ENCODE results near the gene RALGAPB.
"Not testable (repeated sequence)": the region's sequence is repeated elsewhere in the genome, so short reads cannot be mapped to it uniquely, and the experiment has no call there.

Gene RALGAPB

GRCh38 chr20:38472513-38473366, at the start of gene RALGAPB:
Gene RALGAPB (plus strand): TSS chr20:38472843. CDS start chr20:38488433, 15,590 bp downstream.
- H3K27ac ChIP-seq (ENCODE audit: low read depth, low read length), result peak within 1 kb of the TSS; percentile 93
- peak within 1 kb of the TSS; percentile 81 for H3K9ac ChIP-seq (ENCODE audit: low read depth, low read length)
- H3K4me1 ChIP-seq (ENCODE audit: control insufficient read depth, insufficient read depth, low read length), result peaks cover 14% of the 10 kb centered on the region
- H3K27me3 ChIP-seq (ENCODE audit: control insufficient read depth, insufficient read depth, low read length), result no peaks in the 10 kb centered on the region
- H3K9me3 ChIP-seq (ENCODE audit: control insufficient read depth, insufficient read depth, low read length), result no peaks in the 10 kb centered on the region
- H3K36me3 ChIP-seq (ENCODE audit: control insufficient read depth, insufficient read depth, low read length), result no peaks in the 10 kb centered on the region; the same call in 1 of the 2 replicates
- peak within 1 kb of the TSS; percentile 77 for H3K4me3 ChIP-seq (ENCODE audit: low read depth, low read length)

DNA sequence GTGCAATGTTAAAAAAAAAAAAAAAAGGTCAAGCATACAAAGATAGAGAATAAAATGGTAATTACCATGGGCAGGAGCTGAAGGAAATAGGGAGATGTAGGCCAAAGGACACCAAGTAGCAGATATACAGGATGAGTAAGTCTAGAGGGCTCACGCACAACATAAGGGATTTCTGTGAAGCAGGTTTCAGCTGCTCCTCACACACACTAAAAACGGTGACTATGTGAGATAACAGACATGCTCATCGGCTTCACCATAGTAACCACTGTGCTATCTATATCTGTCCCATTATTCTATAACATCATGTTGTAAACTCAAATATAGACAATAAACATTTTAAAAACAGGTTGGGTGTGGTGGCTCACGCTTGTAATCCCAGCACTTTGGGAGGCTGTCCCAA, 49.1 kb upstream of the RALGAPB start:
- no peak overlapping the region for H3K27ac ChIP-seq (ENCODE audit: low read depth, low read length)
- H3K36me3 ChIP-seq (ENCODE audit: control insufficient read depth, insufficient read depth, low read length), result peaks cover 99% of the 10 kb centered on the region
- no peak overlapping the region for H3K9ac ChIP-seq (ENCODE audit: low read depth, low read length)
- H3K4me3 ChIP-seq (ENCODE audit: low read depth, low read length), result no peak overlapping the region
- no peaks in the 10 kb centered on the region for H3K27me3 ChIP-seq (ENCODE audit: control insufficient read depth, insufficient read depth, low read length)
- H3K9me3 ChIP-seq (ENCODE audit: control insufficient read depth, insufficient read depth, low read length), result no peaks in the 10 kb centered on the region
- H3K4me1 ChIP-seq (ENCODE audit: control insufficient read depth, insufficient read depth, low read length), result no peaks in the 10 kb centered on the region

- H3K9me3 ChIP-seq (ENCODE audit: control insufficient read depth, insufficient read depth, low read length), result no peaks in the 10 kb centered on the region
- no peak overlapping the region for H3K27ac ChIP-seq (ENCODE audit: low read depth, low read length)
- H3K9ac ChIP-seq (ENCODE audit: low read depth, low read length), result no peak overlapping the region
- peaks cover 99% of the 10 kb centered on the region for H3K36me3 ChIP-seq (ENCODE audit: control insufficient read depth, insufficient read depth, low read length)
- no peak overlapping the region for H3K4me3 ChIP-seq (ENCODE audit: low read depth, low read length)
- no peaks in the 10 kb centered on the region for H3K4me1 ChIP-seq (ENCODE audit: control insufficient read depth, insufficient read depth, low read length)
- no peaks in the 10 kb centered on the region for H3K27me3 ChIP-seq (ENCODE audit: control insufficient read depth, insufficient read depth, low read length)
These were observed 48.2 kb upstream of the RALGAPB start for GRCh38 chr20:38424401-38424800.

GRCh38 chr20:38426006-38426897, 46.4 kb upstream of the RALGAPB start:
- no peak overlapping the region for H3K9ac ChIP-seq (ENCODE audit: low read depth, low read length)

GRCh38 chr20:38427655-38428023, 45.0 kb upstream of the RALGAPB start:
- Histone ChIP-seq H3K4me1 (ENCODE audit: control insufficient read depth, insufficient read depth, low read length) (no peaks in the 10 kb centered on the region), H3K27me3 (ENCODE audit: control insufficient read depth, insufficient read depth, low read length) (no peaks in the 10 kb centered on the region)

More at GRCh38 chr20:38426006-38426897, 46.4 kb upstream of the RALGAPB start:
- no peaks in the 10 kb centered on the region for H3K9me3 ChIP-seq (ENCODE audit: control insufficient read depth, insufficient read depth, low read length)
- H3K4me3 ChIP-seq (ENCODE audit: low read depth, low read length), result no peak overlapping the region
- no peaks in the 10 kb centered on the region for H3K4me1 ChIP-seq (ENCODE audit: control insufficient read depth, insufficient read depth, low read length)
- peaks cover 99% of the 10 kb centered on the region for H3K36me3 ChIP-seq (ENCODE audit: control insufficient read depth, insufficient read depth, low read length)
- no peaks in the 10 kb centered on the region for H3K27me3 ChIP-seq (ENCODE audit: control insufficient read depth, insufficient read depth, low read length)
- H3K27ac ChIP-seq (ENCODE audit: low read depth, low read length), result no peak overlapping the region

DNA sequence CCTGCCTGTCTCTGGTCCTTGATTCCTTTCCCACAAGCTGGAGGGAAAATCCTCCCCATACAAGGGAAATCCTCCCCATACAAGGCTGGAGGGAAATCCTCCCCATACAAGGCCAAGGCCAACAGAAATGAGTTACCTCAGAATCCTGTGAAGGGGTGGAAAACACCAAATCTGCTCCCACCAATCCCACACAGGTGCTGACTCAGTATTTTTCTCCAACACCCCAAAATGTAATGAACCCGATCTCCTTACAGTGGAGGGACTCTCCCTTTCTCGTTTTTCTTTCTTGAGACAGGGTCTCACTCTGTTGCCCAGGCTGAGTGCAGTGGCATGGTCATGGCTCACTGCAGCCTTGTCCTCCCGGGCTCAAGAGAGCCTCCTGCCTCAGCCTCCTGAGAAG, 43.8 kb upstream of the RALGAPB start:
- Histone ChIP-seq H3K9ac (ENCODE audit: low read depth, low read length) (no peak overlapping the region), H3K27me3 (ENCODE audit: control insufficient read depth, insufficient read depth, low read length) (no peaks in the 10 kb centered on the region), H3K4me3 (ENCODE audit: low read depth, low read length) (no peak overlapping the region), H3K9me3 (ENCODE audit: control insufficient read depth, insufficient read depth, low read length) (no peaks in the 10 kb centered on the region), H3K36me3 (ENCODE audit: control insufficient read depth, insufficient read depth, low read length) (peaks cover 100% of the 10 kb centered on the region), H3K4me1 (ENCODE audit: control insufficient read depth, insufficient read depth, low read length) (no peaks in the 10 kb centered on the region; the same call in 1 of the 2 replicates), H3K27ac (ENCODE audit: low read depth, low read length) (no peak overlapping the region)

More at GRCh38 chr20:38427655-38428023, 45.0 kb upstream of the RALGAPB start:
- H3K27ac ChIP-seq (ENCODE audit: low read depth, low read length), result no peak overlapping the region
- H3K36me3 ChIP-seq (ENCODE audit: control insufficient read depth, insufficient read depth, low read length), result peaks cover 99% of the 10 kb centered on the region
- H3K9ac ChIP-seq (ENCODE audit: low read depth, low read length), result no peak overlapping the region
- no peak overlapping the region for H3K4me3 ChIP-seq (ENCODE audit: low read depth, low read length)
- no peaks in the 10 kb centered on the region for H3K9me3 ChIP-seq (ENCODE audit: control insufficient read depth, insufficient read depth, low read length)

- no peak overlapping the region for H3K27ac ChIP-seq (ENCODE audit: low read depth, low read length)
These were observed 43.3 kb upstream of the RALGAPB start for GRCh38 chr20:38429301-38429700.

DNA sequence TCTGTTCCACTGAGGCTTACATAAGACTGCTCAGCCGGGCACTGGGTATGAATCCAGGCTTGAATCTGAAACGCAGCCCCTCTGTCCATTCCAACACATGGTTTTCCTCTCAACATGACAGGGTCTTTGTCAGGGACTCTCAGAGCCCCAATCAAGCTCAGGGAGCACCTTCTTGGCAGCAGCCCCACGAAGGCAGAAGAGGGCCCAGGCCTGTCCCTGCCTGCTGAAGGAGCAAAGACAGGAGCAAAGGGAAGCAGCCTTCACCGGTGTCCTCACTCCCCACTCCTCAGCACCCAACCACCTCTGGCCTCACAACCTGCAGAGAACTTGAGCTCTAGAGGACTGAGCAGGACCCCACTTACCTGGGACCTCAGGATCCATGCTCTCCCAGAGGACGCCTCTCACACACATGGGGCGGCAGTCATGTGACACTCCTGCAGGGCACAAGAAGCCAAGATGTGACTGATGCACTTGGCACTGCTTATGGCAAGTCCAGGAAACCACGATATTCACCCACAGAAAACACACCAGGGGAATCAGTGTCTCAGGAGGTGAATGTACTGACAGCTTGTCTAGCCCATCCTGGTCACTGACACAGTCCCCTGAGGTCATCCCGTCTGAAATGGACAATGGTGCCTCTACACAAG, 41.8 kb upstream of the RALGAPB start:
- H3K9ac ChIP-seq (ENCODE audit: low read depth, low read length), result no peak overlapping the region
- H3K36me3 ChIP-seq (ENCODE audit: control insufficient read depth, insufficient read depth, low read length), result peaks cover 86% of the 10 kb centered on the region
- H3K4me3 ChIP-seq (ENCODE audit: low read depth, low read length), result no peak overlapping the region

More at GRCh38 chr20:38429301-38429700, 43.3 kb upstream of the RALGAPB start:
- Histone ChIP-seq H3K27me3 (ENCODE audit: control insufficient read depth, insufficient read depth, low read length) (no peaks in the 10 kb centered on the region), H3K9ac (ENCODE audit: low read depth, low read length) (no peak overlapping the region), H3K4me1 (ENCODE audit: control insufficient read depth, insufficient read depth, low read length) (no peaks in the 10 kb centered on the region; the same call in 1 of the 2 replicates), H3K4me3 (ENCODE audit: low read depth, low read length) (no peak overlapping the region), H3K9me3 (ENCODE audit: control insufficient read depth, insufficient read depth, low read length) (no peaks in the 10 kb centered on the region), H3K36me3 (ENCODE audit: control insufficient read depth, insufficient read depth, low read length) (peaks cover 100% of the 10 kb centered on the region)

DNA sequence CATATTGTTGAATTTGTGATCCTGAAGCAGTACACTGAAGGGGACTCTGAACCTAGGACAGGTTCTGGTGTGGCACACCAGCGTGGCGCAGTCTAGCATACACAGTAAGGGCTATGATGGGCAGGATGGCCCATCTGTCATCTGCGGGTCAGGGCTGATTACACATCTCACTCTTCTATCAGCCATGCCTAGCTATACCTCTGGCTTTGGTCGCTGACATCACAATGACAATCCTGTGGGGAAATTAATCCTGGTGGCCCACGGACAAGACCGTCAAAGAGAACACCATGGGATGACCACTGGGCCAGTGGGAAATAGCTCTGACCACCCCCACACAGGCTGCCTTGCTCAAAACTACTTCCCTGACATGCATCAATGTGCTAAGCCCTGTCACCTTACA, 40.4 kb upstream of the RALGAPB start:
- no peak overlapping the region for H3K27ac ChIP-seq (ENCODE audit: low read depth, low read length)
- no peaks in the 10 kb centered on the region; the same call in 1 of the 2 replicates for H3K4me1 ChIP-seq (ENCODE audit: control insufficient read depth, insufficient read depth, low read length)
- 0 out of 2 replicates have a peak overlapping the region, but pooled peaks have one; percentile 11 for H3K4me3 ChIP-seq (ENCODE audit: low read depth, low read length)
- no peaks in the 10 kb centered on the region for H3K27me3 ChIP-seq (ENCODE audit: control insufficient read depth, insufficient read depth, low read length)
- H3K9ac ChIP-seq (ENCODE audit: low read depth, low read length), result no peak overlapping the region
- H3K9me3 ChIP-seq (ENCODE audit: control insufficient read depth, insufficient read depth, low read length), result no peaks in the 10 kb centered on the region
- peaks cover 71% of the 10 kb centered on the region for H3K36me3 ChIP-seq (ENCODE audit: control insufficient read depth, insufficient read depth, low read length)

More for the DNA sequence above, 41.8 kb upstream of the RALGAPB start:
- Histone ChIP-seq H3K9me3 (ENCODE audit: control insufficient read depth, insufficient read depth, low read length) (no peaks in the 10 kb centered on the region), H3K4me1 (ENCODE audit: control insufficient read depth, insufficient read depth, low read length) (no peaks in the 10 kb centered on the region; the same call in 1 of the 2 replicates), H3K27me3 (ENCODE audit: control insufficient read depth, insufficient read depth, low read length) (no peaks in the 10 kb centered on the region), H3K27ac (ENCODE audit: low read depth, low read length) (no peak overlapping the region)

- H3K4me1 ChIP-seq (ENCODE audit: control insufficient read depth, insufficient read depth, low read length); H3K9me3 ChIP-seq (ENCODE audit: control insufficient read depth, insufficient read depth, low read length); H3K27me3 ChIP-seq (ENCODE audit: control insufficient read depth, insufficient read depth, low read length); H3K9ac ChIP-seq (ENCODE audit: low read depth, low read length); H3K27ac ChIP-seq (ENCODE audit: low read depth, low read length): not testable (repeated sequence)
- Histone ChIP-seq H3K4me3 (ENCODE audit: low read depth, low read length) (peak overlapping the region; percentile 87; the same call in 1 of the 2 replicates), H3K36me3 (ENCODE audit: control insufficient read depth, insufficient read depth, low read length) (peaks cover 65% of the 10 kb centered on the region)
These were observed 39.8 kb upstream of the RALGAPB start for GRCh38 chr20:38432870-38433269.
